Activated CD8-positive, alpha-beta T cell treated with anti-CD3 and anti-CD28 coated beads, Interleukin-2, amount 10 ng/mL, durations not matched to agents 7 days and 5 days (primary cell): ENCODE measurements around the gene CCDC74B. TPM values are rescaled to one million over a fixed set of nuclear protein-coding genes. Genes with fewer than 3 reads are reported as not detected.
A peak's percentile ranks its signal among the peaks of the same experiment; 100 is the strongest.
"Not testable (repeated sequence)": the region's sequence is repeated elsewhere in the genome, so short reads cannot be mapped to it uniquely, and the experiment has no call there.

Experiments used
- ATAC-seq: fragments of 150-1000 bp; cut with Tn5 transposase; one replicate; pipeline ENCODE4 v1.10.0; 2021; ENCODE audit warnings: moderate library complexity
- CTCF ChIA-PET: fragments of 350-600 bp; sonication (Branson Sonifier 250); formaldehyde crosslinking; loops from one replicate; lab custom pipeline; 2021; ENCODE audit warnings: antibody characterized with exemption; lab: Charles Lee
- POLR2A ChIA-PET: fragments of 350-600 bp; sonication (Branson Sonifier 250); formaldehyde crosslinking; loops from one replicate; lab custom pipeline; 2021; ENCODE audit warnings: antibody characterized with exemption; lab: Charles Lee
- DNase-seq: peaks from one replicate; pipeline ENCODE4 v3.0.0-alpha.2; 2020
- H3K27ac Mint-ChIP-seq: one replicate; pipeline ENCODE4 v1.8.0; 2021; ENCODE audit warnings: mild to moderate bottlenecking, mixed read lengths
- H3K27me3 Mint-ChIP-seq: one replicate; pipeline ENCODE4 v1.8.0; 2021; ENCODE audit warnings: low read depth, mixed read lengths
- H3K36me3 Mint-ChIP-seq: one replicate; pipeline ENCODE4 v1.8.0; 2021; ENCODE audit warnings: low read depth, mixed read lengths
- H3K4me1 Mint-ChIP-seq: one replicate; pipeline ENCODE4 v1.8.0; 2021; ENCODE audit warnings: low read depth, mixed read lengths
- H3K4me3 Mint-ChIP-seq: one replicate; pipeline ENCODE4 v1.8.0; 2021; ENCODE audit warnings: mild to moderate bottlenecking, mixed read lengths
- H3K9me3 Mint-ChIP-seq: one replicate; pipeline ENCODE4 v1.8.0; 2022; ENCODE audit warnings: mixed read lengths; ENCODE audit not compliant: insufficient read depth
- total RNA-seq, 2 experiments: library from RNA; stranded (reverse); gene quantifications; one replicate each; pipeline ENCODE4 v1.2.3, GENCODE V29; 2021

CCDC74B gene
- total RNA-seq, 2 experiments from 2014 or later = 3.2 to 3.4 TPM

DNA sequence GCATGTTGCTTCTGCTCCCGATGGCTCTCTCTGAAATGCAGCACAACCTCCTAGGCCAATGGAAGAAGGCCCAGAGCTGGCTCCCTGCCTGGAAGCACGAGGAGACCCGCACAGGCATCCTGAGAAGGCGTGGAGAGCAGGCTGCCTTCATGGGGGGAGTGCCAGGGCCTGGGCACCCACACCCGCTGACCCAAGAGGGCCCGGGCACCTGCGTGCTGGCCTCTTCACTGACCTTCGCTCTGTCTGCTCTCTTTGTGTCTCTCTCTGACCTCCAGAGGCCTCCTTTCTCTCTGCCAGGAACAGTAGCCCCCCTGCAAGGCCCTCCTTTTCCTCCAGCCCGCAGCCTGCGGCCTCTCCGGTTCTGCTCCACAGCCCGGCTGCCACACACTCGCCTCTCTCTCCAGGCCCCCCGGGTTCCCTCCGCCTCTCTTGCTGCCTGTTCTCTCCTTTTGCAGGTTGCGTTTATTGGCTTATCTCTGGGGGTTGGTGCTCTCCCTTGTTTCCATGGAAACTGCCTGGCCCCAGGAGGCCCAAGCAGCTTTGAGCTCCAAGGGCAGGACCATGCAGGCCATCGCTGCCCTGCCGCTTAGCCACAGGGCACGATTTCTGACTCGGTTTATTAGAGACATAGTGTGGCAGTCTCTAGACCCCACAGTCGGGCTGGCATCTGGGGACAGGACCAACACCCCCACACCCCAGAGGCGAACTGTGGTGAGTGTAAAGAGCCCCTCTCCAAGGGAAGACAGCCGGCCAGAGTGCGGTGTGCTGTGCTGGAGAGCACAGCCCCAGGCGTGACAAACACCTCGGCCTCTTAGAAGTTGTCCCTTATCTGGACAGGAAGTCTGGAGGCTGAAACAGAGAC, 38.8 kb upstream of the CCDC74B start:
- CTCF ChIA-PET = no interaction called here
- peaks cover 17% of the 10 kb centered on the region for H3K36me3 Mint-ChIP-seq
- peak overlapping the region; percentile 78 for H3K4me3 Mint-ChIP-seq

DNA sequence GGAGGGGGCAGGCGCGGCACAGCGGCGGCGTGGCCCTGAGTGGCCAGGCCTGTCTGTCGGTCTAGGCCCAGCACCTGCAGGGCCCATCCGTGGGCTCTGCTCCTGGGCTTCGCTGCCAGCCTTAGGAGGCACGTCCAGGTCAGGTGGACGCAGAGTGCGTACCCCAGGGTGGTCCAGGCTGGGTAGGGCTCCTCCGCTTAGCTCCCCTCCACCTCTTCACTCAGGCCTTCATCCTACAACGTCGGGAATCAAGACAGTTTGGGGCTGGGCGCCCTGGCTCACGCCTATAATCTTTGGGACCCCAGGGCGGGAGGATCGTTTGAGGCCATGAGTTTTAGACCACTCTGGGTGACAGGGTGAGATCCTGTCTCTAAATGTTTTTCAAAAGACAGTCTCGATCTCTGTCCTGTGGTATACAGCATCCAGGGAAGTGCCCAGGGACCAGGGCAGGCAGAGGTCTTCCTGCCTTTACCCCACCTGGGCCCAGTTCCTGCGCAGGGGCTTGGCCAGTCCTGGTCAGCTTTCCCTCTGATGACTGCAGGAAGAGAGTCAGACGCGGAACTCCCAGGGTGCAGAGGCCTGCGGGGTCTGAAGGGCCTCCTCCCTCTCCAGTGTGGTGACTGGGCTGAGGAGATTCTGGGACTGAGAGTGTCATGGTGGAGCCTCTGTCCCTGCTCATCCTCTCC, 38.1 kb upstream of the CCDC74B start:
- DNase-seq, H3K9me3 Mint-ChIP-seq, H3K27me3 Mint-ChIP-seq: not testable (repeated sequence)
- peak overlapping the region; percentile 78 for H3K4me3 Mint-ChIP-seq
- ChIA-PET CTCF (interaction anchor here (0.9 to 2.7 kb wide), 3 partner anchors 12 to 159 kb away, joined by 4 to 17 read pairs (median 5); partner anchors contain the start of gene IMP4), POLR2A (interaction anchor here (0.7 to 0.9 kb wide), 2 partner anchors 150 to 159 kb away, joined by 3 to 4 read pairs; a partner anchor contains a TSS)
- H3K36me3 Mint-ChIP-seq = peaks cover 20% of the 10 kb centered on the region
- ATAC-seq = peak; percentile 3
- H3K27ac Mint-ChIP-seq = peak overlapping the region; percentile 86
- H3K4me1 Mint-ChIP-seq = peaks cover 32% of the 10 kb centered on the region

More for the DNA sequence above, 38.8 kb upstream of the CCDC74B start:
- peaks cover 29% of the 10 kb centered on the region for H3K4me1 Mint-ChIP-seq
- no peak for DNase-seq
- POLR2A ChIA-PET = no interaction called here
- no peak for ATAC-seq
- H3K27me3 Mint-ChIP-seq = no peaks in the 10 kb centered on the region
- peak overlapping the region; percentile 86 for H3K27ac Mint-ChIP-seq
- H3K9me3 Mint-ChIP-seq = no peaks in the 10 kb centered on the region

DNA sequence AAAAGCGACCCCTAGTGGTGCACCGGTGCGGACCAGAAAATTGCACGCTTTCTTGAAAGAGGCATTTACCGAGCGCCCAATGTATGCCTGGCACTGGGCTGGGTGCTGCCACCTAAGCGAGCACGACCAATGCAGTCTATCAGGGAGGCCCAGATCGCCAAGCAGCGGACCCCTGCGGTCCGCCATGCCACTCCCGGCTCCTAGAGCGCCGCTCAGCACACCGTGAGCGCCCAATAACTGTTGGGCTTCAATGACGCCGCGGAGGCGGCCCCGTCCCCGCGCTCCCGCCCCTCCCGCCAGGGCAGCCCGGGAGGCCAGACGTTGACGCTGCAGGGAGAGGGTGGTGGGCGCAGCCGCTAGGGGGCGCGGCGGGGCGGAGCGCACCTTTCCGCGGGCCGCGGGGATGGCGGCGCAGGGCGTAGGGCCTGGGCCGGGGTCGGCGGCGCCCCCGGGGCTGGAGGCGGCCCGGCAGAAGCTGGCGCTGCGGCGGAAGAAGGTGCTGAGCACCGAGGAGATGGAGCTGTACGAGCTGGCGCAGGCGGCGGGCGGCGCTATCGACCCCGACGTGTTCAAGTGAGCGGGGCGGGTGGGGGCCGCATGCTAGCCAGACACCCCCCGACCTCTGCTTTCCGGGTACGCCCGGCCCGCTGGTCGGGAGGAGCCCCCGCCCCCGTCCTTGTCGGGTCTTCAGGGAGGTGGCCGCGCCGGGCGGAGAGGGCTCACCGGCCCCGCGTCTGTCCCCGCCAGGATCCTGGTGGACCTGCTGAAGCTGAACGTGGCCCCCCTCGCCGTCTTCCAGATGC, 37.2 kb upstream of the CCDC74B start, which contains the start of gene MZT2B:
TSS of gene MZT2B (plus strand) at position 383 of the 803 bp plus-strand sequence. CDS start at position 404, 21 bp downstream.
- POLR2A ChIA-PET = interaction anchor here (0.7 to 2.2 kb wide), 11 partner anchors 11 to 1311 kb away, joined by 3 to 12 read pairs (median 4); partner anchors contain the start of gene IMP4
- ATAC-seq (peak; percentile 89), DNase-seq (peak; percentile 93)
- CTCF ChIA-PET = interaction anchor here (0.9 to 2.7 kb wide), 3 partner anchors 11 to 160 kb away, joined by 4 to 17 read pairs (median 5); partner anchors contain the start of gene IMP4
- peak within 1 kb of the TSS; percentile 93 for H3K4me3 Mint-ChIP-seq
- peaks cover 22% of the 10 kb centered on the region for H3K36me3 Mint-ChIP-seq
- H3K9me3 Mint-ChIP-seq, H3K27me3 Mint-ChIP-seq: not testable (repeated sequence)
- H3K4me1 Mint-ChIP-seq = peaks cover 36% of the 10 kb centered on the region
- H3K27ac Mint-ChIP-seq = peak within 1 kb of the TSS; percentile 98

DNA sequence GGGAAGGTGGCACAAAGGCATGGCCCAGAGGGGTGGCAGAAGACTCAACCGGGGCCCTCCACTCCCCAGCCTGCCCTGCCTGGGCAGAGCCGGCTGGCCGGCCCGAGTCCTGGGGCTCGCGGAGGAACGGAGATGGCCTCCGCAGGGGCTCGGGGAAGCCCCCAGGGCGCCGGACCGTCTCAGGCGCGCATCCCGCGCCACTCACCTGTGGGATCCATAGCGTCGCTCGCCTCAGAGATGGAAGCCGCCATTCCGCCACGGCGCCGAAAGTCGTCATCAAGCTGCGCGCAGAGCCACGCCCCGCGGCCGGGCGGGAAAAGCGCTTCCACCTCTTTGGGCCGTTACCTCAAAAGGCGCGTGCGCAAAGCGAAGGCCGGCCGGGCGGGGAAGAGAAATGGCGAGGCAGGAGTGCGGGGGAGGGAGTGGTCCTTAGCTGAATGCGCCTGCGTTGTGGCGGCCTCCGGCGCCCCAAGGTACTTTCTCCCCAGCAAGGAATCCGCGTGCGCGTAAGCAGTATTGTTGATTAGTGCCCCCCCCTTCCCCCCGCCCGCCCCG, 36.5 kb upstream of the CCDC74B start, which contains the start of gene SMPD4:
TSS of gene SMPD4 (minus strand) at position 278 of the 555 bp plus-strand sequence. CDS start 5,010 bp downstream, outside the sequence.
- peak within 1 kb of the TSS; percentile 93 for H3K4me3 Mint-ChIP-seq
- H3K36me3 Mint-ChIP-seq = peaks cover 21% of the 10 kb centered on the region
- ChIA-PET POLR2A (interaction anchor here (0.7 to 2.2 kb wide), 10 partner anchors 10 to 1311 kb away, joined by 3 to 12 read pairs (median 4); partner anchors contain the start of gene IMP4), CTCF (interaction anchor here (0.6 to 2.7 kb wide), 5 partner anchors 72 to 161 kb away, joined by 3 to 17 read pairs (median 4); partner anchors contain the start of gene IMP4)
- peak; percentile 97 for DNase-seq
- no peaks in the 10 kb centered on the region for H3K27me3 Mint-ChIP-seq
- H3K27ac Mint-ChIP-seq = peak within 1 kb of the TSS; percentile 98
- no peaks in the 10 kb centered on the region for H3K9me3 Mint-ChIP-seq
- peaks cover 34% of the 10 kb centered on the region for H3K4me1 Mint-ChIP-seq
- peak; percentile 77 for ATAC-seq

DNA sequence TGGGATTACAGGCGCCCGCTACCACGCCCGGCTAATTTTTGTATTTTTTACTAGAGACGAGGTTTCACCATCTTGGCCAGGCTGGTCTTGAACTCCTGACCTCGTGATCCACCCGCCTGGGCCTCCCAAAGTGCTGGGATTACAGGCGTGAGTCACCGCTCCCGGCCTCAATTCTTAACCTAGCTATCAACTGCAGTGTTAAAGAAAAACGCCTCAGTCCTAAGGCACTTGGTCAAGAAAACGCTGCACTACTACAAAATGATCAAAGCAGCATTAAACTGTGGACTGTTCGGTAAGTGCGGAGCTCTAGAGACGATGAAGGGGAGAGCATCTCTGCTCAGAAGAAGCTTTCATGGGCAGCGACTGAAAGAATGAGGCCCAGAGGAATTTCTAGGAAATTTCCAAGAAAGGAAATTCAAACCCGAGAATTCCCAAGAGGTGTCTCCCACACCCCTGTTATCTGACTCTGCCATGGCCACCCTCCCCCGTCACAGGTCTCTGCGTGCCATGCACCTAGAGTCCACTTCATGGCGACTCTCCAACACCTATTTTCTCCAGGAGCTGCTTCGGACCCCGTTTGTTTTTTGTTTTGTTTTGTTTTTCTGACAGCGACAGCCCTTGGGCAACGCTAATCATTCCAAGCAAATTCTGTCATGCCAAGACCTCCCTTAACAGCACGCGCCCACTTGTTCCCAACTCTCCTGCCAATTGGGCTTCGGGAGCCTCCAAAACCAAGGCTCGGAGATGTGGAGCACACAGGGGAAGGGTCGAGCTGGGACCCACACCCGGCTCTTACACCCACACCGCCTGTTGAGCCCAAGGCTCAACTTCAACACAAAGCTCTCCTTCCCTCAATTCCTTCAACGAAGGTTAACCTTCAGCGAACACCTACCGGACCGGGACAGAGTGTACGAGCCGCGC, 35.8 kb upstream of the CCDC74B start:
- Mint-ChIP-seq H3K4me3 (peak overlapping the region; percentile 93), H3K27ac (peak overlapping the region; percentile 98), H3K36me3 (peaks cover 18% of the 10 kb centered on the region), H3K4me1 (peaks cover 36% of the 10 kb centered on the region)
- ChIA-PET CTCF (interaction anchor here (0.6 to 2.7 kb wide), 5 partner anchors 73 to 161 kb away, joined by 3 to 17 read pairs (median 4); partner anchors contain the start of gene IMP4), POLR2A (interaction anchor here (0.6 to 2.2 kb wide), 10 partner anchors 10 to 1312 kb away, joined by 3 to 12 read pairs (median 4); partner anchors contain the start of gene IMP4)
- ATAC-seq, H3K27me3 Mint-ChIP-seq, H3K9me3 Mint-ChIP-seq, DNase-seq: not testable (repeated sequence)

DNA sequence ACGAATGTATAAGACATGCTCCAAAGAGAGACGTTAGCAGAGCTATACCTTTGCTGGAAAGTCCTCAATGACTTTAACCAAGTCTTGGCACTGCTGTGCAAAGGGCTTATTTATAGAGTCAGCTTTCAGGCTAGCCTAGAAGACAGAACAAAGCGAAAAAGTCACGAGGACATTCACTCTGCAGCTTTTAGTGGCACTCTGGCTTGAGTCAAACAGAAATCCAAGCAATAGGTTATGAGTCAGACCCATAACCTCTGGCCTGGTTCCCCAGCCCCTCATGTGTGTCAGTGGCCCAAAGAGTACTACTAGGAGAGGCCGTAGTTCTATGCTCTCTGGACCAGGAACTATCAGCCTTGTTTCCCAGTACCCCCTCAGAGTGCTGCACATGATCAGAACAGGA, 30.0 kb upstream of the CCDC74B start:
- ATAC-seq, CTCF ChIA-PET, H3K4me3 Mint-ChIP-seq, POLR2A ChIA-PET, DNase-seq, H3K27me3 Mint-ChIP-seq, H3K27ac Mint-ChIP-seq, H3K9me3 Mint-ChIP-seq: not testable (repeated sequence)
- H3K4me1 Mint-ChIP-seq = peaks cover 26% of the 10 kb centered on the region
- H3K36me3 Mint-ChIP-seq = peaks cover 32% of the 10 kb centered on the region

DNA sequence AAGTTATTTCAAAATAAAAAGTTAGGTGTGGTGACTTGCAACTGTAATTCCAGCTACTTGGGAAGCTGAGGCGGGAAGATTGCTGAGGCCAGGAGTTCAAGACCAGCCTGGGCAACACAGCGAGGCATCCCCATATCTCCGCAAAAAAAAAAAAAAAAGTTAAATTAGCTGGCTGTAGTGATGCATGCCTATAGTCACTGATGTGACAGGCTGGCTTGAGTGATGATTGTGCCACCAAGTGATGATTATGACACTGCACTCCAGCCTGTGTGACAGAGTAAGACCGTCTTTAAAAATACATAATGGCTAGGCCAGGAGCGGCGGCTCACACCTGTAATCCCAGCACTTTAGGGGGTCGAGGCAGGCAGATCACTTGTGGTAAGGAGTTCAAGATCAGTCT, 25.0 kb upstream of the CCDC74B start:
- Mint-ChIP-seq H3K27ac (peak overlapping the region; percentile 79), H3K4me3 (peak overlapping the region; percentile 52), H3K27me3 (no peaks in the 10 kb centered on the region), H3K36me3 (peaks cover 44% of the 10 kb centered on the region), H3K4me1 (peaks cover 33% of the 10 kb centered on the region), H3K9me3 (no peaks in the 10 kb centered on the region)
- no peak for ATAC-seq
- ChIA-PET CTCF (interaction anchor here (1.8 kb wide), 1 partner anchor 13 kb away, joined by 5 read pairs; the partner anchor contains the start of gene MZT2B), POLR2A (interaction anchor here (1.2 to 1.8 kb wide), 2 partner anchors 11 kb away, joined by 5 to 8 read pairs; partner anchors contain the start of gene SMPD4)
- no peak for DNase-seq

DNA sequence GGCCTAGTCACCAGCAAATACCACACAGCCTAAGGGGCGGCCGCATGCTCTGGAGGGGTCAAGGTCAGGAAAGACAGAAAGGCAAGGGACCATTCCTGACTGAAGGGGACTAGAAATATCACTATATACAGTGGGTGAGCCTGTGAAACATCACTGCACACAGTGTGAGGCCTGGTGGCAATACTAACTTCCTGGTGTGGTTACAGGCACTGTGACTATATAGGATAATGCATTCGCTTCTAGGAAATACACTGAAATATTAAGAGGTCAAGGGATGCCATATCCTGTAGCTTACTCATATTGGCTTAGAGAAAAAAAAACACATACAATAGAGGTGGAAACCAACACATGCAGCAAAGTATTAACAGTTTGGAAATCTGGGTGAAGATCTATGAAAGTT, 24.3 kb upstream of the CCDC74B start:
- peak; percentile 92 for ATAC-seq
- CTCF ChIA-PET, H3K9me3 Mint-ChIP-seq, H3K27me3 Mint-ChIP-seq, DNase-seq: not testable (repeated sequence)
- Mint-ChIP-seq H3K4me1 (peaks cover 33% of the 10 kb centered on the region), H3K4me3 (peak overlapping the region; percentile 52), H3K36me3 (peaks cover 51% of the 10 kb centered on the region), H3K27ac (peak overlapping the region; percentile 79)
- POLR2A ChIA-PET = interaction anchor here (1.2 kb wide), 1 partner anchor 12 kb away, joined by 5 read pairs; the partner anchor contains the start of gene SMPD4

DNA sequence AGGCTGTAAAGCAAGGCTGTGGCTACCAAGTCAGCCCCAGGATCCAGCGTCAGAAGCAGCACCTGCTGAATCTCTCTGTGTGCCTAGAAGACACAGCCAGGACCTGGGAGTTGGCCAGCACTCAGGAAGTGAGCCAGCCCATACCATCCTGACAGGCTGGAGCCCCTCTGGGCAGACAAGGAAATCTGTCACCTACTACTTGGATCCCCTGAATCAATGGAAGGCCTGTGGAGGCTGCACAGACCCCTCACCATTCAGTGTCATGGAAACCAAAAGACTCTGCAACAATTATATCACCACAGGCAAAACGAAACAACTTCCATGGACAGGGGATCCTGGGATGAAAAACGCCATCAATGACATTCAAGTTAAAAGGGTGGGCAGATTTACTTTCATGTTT, 21.7 kb upstream of the CCDC74B start:
- H3K27ac Mint-ChIP-seq = not testable (repeated sequence)

More for the DNA sequence above, 21.7 kb upstream of the CCDC74B start:
- H3K9me3 Mint-ChIP-seq, H3K4me3 Mint-ChIP-seq, DNase-seq, H3K27me3 Mint-ChIP-seq, CTCF ChIA-PET, ATAC-seq: not testable (repeated sequence)
- POLR2A ChIA-PET = interaction anchor here (1.4 kb wide), 1 partner anchor 15 kb away, joined by 4 read pairs; the partner anchor contains the start of gene SMPD4
- peaks cover 44% of the 10 kb centered on the region for H3K36me3 Mint-ChIP-seq
- H3K4me1 Mint-ChIP-seq = peaks cover 33% of the 10 kb centered on the region
